Measurements from ENCODE around the gene RBM7. TPM values are rescaled to one million over a fixed set of nuclear protein-coding genes. Genes with fewer than 3 reads are reported as not detected.

Gene RBM7
- total RNA-seq, 4 donors from 2014 or later = 14.7 to 15.5 (median 15.3) TPM

GRCh38 chr11:114452399-114452798 is 51.9 kb downstream of the RBM7 start:
- no peak overlapping the region for H3K4me3 ChIP-seq
- peaks cover 0 to 4% (median 0%) of the 10 kb centered on the region in 4 donors for H3K4me1 ChIP-seq
- no peaks in the 10 kb centered on the region for H3K9me3 ChIP-seq
- H3K36me3 ChIP-seq = peaks cover 0 to 56% (median 0%) of the 10 kb centered on the region in 3 donors
- TF ChIP-seq EP300 (IDR thresholded peaks at IDR 0.05) (no peak), POLR2A (IDR thresholded peaks at IDR 0.05) (no peak), CTCF (IDR thresholded peaks at IDR 0.05) (no peak)
- whole genome bisulfite sequencing, 2 donors = 89 to 90% methylated on average over 3 of the region's 3 CpGs
- DNase-seq (ENCODE audit: low spot score in 2 of 2) = no peak
- H3K27me3 ChIP-seq = no peaks in the 10 kb centered on the region
- no peak overlapping the region for H3K27ac ChIP-seq

Other genes with a start within 250 kb of the RBM7 start
- gene NNMT, start 104.3 kb upstream of the RBM7 start, total RNA-seq = 1,000 to 10,000 TPM in 1 of 4 donors, 100 to 1,000 TPM in 3; 520 to 1,803 (median 896) TPM
- 10 to 100 TPM in 3 of 4 donors, 1 to 10 TPM in 1; 3.3 to 16.0 (median 13.5) TPM for gene C11orf71, start 155 bp upstream of the RBM7 start, total RNA-seq
- 100 to 1,000 TPM in 1 of 4 donors, 10 to 100 TPM in 3; 64.9 to 131 (median 96.8) TPM for gene REXO2, start 38.8 kb downstream of the RBM7 start, total RNA-seq
- not detected for gene NXPE1, start 159.2 kb downstream of the RBM7 start, total RNA-seq
- gene NXPE4, start 195.1 kb downstream of the RBM7 start, total RNA-seq = not detected